ENCODE data around the gene CEBPE.
"Not testable (repeated sequence)": the region's sequence is repeated elsewhere in the genome, so short reads cannot be mapped to it uniquely, and the experiment has no call there.

CEBPE gene

DNA sequence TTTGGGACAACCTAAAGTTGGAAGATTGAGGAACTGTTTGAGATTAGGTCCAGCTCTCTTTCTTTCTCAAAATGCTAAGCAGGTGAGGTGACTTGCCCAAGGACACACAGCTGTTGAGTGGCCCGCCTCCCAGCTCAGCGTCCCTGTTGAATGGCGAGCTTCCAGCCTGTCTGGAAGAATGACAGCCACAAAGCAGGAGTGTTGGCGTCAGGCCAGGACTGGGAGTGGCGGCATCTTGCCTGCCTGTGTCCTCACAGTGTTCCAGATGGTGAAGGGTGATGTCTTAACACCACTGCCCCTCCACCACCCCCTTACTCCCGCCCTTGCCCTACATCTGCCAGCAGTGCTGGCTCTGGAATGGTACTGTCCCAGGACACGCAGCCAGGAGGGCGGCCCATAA is 4.4 kb upstream of the CEBPE start:
- DNase-seq (ENCODE audit: low read depth in 1 of 2, low spot score in 1 of 2) = no peak

DNA sequence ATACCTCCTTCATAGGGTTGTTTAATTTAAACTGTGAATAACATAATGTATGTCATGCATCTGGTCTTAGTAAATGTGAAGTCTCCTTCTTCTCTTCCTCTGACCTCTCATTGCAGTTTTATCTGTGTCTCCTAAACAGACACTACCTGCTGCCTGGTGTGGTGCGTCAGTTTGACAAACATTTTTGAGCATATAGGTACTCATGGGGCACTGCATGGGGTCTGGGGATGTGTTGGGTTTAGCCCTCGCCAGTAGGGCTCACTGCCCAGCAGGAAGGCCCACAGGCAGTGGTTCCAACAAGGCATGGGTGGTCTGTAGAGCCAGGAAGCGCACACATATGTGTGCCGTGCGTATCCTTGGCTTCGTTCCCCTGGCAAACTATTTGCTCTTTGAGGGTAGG is 3.0 kb upstream of the CEBPE start:
- no peak for DNase-seq (ENCODE audit: low read depth in 1 of 2, low spot score in 1 of 2)

DNA sequence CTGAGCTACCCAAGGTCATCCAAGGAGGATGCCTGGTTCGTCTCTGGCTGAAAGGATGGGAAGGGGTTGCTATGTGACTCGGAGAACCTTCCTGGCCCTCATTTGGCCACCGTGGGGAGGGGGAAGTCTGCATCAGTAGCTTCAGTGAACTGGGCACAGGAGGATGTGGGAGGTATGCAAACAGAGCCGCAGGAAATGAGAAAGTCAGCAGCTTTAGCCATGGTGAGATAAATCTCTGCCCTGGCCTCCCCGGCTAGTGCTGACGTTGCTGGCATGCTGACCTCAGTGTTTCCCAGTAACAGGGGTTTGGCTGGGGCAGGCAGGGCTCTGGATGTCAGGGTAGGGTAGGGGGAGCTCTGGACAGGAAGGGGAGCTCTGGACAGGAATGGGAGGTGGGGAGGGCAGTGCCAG is 2.3 kb upstream of the CEBPE start:
- no peak for DNase-seq (ENCODE audit: low read depth in 1 of 2, low spot score in 1 of 2)

DNA sequence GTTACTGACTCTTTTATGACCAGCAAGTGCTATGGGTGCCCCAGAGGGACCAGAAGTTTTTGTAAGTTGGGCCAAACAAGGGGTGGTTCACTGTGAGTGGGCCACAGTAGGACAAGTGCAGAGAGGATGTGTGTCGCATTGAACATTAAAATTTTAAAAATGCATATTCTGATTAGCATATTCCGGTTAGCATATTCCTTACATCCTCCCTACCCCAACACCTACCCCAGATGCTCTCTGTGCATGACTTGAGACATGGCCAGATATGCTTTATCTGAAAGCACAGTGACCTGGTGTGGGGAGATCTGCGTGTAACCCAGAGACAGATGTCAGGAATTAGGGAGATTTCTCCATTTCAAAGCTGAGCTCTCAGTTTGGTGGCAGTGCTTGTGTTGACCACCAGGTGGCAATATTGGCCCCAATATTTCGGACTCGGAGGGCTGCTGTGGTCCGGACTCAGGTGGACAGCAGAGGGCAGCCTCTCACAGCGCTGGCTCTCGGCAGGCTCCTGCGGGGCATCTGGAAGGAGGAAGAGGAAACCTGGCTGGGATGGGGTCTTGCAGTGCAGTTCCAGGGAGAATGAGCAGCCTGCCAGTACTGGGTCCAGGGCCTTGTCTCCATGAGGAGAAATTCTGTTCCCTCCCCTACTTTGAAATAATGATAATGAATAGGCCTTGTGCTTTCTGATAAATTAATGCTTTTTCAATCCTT is 1.6 kb upstream of the CEBPE start:
- DNase-seq (ENCODE audit: low read depth in 1 of 2, low spot score in 1 of 2) = peak; percentile 57 to 73

DNA sequence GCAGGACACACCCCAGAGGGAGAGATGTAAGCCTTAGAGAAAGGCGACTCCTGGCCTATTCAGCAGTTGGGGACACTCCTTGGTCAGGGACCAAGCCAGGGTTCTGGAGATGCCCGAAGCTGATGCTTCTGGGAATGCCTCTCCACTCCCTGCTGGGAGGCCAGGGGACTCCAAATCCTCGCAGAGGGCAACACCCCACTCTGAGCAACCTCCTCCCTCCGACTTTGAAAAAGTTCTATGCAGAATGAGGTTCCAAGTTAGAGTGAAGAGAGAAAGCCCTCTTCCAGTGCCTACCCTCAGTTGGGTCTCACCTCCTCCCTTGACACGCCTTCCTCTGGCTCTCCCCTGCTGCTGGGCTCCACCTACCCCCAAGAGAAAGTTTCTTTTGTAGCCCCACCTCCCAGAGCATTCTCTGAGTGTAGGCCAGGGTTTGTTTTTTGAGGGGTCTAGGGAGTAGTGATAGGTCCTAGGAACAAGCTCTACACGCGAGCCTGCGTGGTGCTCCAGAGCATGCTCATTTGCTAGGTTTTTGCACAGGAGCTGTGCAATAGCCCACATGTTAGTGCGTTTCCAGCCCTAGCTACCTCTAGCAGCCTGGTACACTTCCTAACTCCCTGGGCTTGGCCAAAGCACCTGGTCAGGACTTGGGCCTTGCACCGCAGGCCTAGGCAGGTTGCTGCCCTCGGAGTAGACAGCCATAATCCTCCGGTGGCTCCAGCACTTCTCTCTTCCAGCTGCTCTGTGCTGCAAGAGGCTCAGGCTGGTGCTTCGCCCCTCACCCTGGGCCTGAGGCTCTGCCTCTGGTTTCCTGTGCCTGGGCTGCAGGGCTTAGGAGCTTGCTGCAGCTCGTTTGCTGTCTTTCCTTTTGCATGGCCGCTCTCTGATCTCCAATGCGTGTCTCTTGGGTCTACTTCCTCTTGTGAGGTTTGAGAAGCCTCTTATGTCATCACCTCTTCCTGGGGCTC is 590 bp upstream of the CEBPE start:
- DNase-seq (ENCODE audit: low read depth in 1 of 2, low spot score in 1 of 2) = peak; percentile 11 to 14

DNA sequence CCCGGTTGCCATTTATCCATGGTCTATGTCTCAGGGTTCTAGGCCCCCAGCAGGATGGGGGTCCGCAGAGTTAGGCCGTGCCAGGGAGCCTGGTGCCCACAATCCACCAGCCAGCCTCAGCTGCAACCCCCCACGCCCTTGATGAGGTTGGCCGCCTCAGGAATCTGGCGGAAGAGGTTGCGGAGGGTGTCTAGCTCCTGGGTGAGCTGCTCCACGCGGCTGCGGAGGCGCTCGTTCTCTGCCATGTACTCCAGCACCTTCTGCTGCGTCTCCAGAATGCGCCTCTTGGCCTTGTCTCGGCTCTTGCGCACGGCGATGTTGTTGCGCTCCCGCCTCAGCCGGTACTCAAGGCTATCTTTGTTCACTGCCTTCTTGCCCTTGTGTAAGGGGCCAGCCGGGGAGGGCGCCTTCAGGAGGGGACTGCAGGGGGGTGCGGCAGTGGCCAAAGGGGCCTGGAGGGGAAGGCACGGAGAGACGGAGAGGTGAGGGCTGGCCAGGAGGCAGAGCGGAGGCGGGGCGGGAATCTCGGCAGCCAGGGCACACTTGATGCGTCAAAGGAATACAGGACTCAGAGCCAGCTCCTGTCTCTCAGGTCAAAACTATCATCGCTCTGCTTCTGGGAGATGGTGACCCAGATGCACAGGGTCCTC is 1.6 kb downstream of the CEBPE start:
- DNase-seq (ENCODE audit: low read depth in 1 of 2, low spot score in 1 of 2) = no peak

DNA sequence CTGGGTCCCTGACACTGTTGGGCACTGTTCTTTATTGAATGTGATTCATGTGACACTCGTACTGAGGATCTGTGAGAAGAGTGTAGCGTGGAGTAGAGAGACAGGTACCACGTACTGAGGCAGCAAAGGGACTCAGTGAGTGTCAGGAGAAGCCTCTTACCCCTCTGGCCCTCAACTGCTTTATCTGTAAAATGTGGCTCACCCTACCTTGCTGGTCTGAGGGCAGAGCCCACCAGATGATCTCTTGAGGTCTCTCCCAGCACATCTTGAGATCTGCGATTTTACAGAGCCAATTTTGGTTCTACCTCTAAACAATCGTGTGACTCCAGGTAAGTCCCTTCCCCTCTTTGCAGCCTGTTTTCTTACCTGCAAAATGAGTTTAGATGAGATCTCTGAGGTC is 3.1 kb downstream of the CEBPE start:
- no peak for DNase-seq (ENCODE audit: low read depth in 1 of 2, low spot score in 1 of 2)

DNA sequence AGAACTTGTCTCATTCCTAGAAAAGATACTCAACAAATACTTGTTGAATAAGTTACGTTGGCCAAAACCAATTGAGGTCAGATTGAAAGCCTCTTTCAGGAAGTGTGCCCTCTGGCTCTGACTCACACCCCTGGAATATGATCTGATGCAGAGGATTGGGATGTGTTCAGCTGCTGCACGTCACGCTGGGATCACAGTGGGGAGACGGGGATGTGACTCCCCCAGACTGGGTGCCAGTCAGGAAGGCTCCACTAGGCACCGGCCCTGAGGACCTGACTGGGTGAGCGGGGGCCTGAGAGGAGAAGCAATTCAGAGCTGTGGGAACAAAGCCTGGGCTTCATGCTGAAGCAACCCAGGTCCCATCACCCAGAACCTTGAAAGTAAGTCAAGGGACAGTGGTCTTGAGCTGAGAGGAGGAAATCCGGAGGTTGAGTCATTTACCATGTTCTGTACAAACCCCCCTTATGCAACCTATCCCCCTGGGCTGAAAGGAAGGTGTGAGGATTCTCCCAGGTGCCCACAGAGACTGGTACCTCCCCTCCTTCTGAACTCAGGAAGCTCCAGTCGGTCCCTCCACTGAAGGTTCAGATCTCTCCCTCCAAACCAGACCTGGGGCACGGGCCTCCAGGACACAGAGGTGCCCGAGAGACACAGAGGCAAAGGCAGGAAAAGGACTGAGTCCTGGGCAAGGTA is 3.9 kb downstream of the CEBPE start:
- no peak for DNase-seq (ENCODE audit: low read depth in 1 of 2, low spot score in 1 of 2)

DNA sequence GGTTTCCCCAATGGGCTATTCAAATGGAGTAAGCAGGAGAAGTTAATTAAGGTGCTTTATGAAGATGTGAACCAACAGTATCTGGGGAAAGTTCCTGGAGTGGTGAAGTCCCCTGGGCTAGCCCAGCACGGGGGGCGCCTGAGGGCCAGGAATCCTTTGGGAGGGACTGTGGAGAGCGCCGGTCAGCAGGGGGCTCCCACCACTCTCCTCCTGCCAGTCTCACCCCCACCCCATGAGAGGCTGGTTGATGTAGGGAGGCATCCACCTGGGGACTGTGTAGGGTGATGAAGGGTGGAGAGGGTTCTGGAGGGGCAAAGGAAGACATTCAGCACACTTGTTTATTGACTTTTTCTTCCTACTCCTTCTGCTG is 4.4 kb downstream of the CEBPE start:
- DNase-seq (ENCODE audit: low read depth in 1 of 2, low spot score in 1 of 2) = no peak

DNA sequence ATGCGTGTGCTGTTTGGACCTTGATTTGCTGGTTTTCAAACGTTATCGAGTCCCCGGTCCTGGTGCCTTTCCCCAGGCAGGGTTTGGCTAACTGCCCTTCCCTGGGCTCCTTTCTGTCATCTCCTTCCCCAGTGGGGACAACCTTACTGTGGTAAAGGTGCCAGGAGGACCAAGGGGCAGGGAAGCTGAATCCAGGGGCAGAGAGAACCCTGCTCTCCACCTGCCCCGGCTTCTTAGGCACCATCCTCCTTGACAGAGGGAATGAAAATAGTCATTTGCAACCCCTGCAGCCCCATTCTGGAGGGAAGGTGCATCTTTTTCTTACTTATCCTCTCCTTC is 5.0 kb downstream of the CEBPE start:
- no peak for DNase-seq (ENCODE audit: low read depth in 1 of 2, low spot score in 1 of 2)

DNA sequence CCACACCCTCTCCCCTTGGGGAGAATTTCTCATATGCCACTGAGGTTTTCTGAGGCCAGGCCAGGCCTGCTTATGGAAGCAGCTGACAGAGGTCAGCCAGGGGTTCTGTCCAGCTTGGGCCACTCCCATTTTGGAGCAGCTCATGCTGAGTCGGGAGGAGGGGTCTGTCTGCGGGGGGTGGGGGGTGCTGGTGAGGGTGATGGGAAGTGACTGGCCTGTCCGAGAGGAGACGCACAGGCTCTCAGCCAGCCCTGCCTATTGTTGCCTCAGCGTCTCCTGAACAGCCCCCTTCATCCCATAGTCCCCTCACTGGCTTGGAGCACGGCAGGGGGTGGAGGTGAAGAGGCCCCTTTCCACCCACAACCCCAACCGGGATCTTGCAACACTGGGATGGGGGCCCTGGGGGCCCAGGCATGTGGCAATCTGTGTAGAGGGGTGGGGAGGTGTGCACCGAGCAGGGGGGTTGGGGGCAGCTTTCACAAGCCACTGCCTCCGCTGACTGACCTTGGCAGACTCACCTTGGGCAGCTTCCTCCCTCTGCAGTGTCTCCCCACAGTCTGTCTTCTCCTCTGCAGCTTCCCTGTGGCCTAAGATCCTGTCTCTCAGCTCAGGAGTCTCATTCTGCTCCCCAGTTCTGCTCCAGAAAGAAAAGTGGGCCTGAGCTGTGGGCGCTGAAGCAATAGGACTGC is 5.5 kb downstream of the CEBPE start:
- DNase-seq (ENCODE audit: low read depth in 1 of 2, low spot score in 1 of 2) = no peak

DNA sequence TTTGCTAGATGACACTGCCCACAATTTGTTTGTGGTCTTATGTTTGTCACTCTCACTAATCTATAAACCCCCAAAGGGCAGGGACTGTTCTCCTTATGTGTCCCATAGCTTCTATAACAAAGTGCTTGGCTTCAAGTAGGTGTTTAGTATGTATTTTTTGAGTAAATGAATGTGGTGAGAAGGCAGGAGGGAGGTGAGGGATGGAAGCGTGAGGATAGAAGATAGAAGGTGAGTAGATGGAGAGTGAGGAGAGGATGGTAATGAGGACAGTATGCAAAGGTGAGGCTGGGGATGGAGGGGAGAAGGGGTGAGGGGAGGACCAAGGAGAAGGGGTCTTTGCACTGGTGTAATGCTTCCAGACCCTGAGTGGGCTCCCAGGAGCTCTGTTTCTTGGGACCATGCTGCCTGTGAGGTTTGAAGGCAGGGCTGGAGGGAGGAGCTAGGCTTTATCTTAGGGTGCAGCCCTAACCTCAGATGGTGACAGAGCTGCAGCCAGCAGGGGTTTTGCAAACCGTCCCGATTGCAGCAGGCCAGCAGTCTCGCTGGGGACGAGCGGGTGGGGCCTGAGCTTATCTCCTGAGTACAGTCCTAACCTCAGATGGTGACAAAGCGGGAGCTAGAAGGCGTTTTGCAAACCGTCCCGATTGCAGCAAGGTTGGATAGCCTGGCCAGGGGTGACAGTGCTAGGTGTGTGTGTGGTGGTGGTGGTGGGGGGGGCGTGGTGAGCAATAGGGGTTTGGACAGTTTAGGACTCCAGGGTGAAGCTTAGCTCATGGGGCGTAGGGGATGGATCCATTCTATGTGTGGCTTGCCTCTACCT is 6.5 kb downstream of the CEBPE start:
- no peak for DNase-seq (ENCODE audit: low read depth in 1 of 2, low spot score in 1 of 2)

DNA sequence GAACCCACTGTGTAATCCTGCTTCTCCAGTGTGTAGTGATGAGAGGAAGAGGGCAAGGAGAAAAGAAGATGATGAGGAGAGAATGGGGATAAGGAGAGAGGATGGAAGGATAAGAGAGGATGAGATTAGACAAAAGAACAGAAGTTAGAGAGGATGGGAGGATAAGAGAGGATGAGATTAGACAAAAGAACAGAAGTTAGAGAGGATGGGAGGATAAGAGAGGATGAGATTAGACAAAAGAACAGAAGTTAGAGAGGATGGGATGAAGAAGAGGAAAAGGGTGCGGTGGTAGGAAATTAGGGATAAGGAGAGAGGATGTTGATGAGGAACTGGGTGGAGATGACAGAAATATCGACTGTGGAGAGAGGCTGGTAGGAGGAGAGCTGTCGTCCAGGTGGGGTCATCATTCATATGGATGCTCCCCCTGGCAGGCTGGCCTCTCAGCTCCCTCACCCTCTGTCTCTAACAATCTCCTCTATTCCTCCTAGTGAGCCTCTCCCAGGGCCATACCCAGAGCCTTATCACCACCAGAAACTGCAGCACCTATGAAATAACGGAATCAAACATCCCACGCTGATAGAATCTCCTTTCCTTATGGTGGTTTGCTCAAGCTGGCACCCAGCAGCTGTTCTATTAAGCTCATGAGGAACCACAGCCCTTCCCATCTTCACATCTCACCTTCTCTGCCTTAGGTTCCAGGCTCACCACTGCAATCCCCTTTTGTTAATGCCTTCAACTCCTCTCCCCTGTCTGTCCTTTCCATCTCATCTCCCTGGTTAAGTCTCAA is 8.3 kb downstream of the CEBPE start:
- DNase-seq (ENCODE audit: low read depth in 1 of 2, low spot score in 1 of 2) = no peak

DNA sequence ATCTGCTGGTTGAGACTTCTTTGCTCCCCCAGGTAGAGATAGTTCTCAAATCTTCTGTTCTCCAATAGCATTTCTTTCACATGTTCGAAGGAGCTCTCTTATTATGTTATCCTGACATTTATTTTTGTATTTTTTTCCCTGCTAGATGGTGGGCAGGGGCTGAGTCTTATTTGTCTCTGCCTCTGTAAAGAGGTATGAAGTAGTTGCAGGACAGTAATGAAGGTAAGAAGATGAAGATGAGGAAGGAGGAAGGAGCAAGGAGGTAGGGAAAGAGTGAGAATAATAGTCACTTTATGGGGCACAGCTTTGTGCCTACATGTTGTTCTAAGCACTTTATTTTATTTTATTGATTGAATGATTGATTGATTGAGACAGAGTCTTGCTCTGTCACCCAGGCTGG is 9.3 kb downstream of the CEBPE start:
- no peak for DNase-seq (ENCODE audit: low read depth in 1 of 2, low spot score in 1 of 2)

DNA sequence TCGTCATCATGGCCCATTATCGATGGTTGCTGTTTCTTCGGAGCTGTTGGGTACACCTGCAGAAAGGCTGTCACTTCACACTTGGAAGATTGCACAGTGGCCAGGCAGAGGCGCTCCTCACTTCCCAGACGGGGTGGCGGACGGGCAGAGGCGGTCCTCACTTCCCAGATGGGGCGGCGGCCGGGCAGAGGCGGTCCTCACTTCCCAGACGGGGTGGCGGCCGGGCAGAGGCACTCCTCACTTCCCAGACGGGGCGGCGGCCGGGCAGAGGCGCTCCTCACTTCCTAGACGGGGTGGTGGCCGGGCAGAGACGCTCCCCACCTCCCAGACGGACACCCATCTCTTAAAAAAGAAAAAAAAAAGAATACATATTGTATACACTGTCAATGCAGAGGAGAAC is 10.9 kb downstream of the CEBPE start:
- DNase-seq (ENCODE audit: low read depth in 1 of 2, low spot score in 1 of 2) = not testable (repeated sequence)

DNA sequence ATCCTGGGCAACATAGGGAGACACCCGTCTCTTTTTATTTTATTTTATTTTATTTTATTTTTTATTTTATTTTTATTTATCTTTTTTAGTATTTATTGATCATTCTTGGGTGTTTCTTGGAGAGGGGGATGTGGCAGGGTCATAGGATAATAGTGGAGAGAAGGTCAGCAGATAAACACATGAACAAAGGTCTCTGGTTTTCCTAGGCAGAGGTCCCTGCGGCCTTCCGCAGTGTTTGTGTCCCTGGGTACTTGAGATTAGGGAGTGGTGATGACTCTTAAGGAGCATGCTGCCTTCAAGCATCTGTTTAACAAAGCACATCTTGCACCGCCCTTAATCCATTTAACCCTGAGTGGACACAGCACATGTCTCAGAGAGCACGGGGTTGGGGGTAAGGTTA is 11.4 kb downstream of the CEBPE start:
- not testable (repeated sequence) for DNase-seq (ENCODE audit: low read depth in 1 of 2, low spot score in 1 of 2)

DNA sequence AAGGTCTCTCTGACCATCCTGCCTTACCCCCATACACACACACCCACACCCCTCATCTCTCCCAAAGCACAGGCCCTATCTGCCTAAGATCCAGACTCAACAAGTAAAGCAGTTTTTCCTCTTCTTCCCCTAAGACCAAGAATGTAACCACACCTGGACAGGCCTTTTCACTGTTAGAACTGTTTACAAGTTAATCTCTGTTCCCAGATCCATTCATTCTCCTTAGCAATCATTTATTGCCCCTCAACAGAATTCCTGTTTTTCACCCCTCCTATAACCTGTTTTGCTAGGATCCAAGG is 12.4 kb downstream of the CEBPE start:
- no peak for DNase-seq (ENCODE audit: low read depth in 1 of 2, low spot score in 1 of 2)

DNA sequence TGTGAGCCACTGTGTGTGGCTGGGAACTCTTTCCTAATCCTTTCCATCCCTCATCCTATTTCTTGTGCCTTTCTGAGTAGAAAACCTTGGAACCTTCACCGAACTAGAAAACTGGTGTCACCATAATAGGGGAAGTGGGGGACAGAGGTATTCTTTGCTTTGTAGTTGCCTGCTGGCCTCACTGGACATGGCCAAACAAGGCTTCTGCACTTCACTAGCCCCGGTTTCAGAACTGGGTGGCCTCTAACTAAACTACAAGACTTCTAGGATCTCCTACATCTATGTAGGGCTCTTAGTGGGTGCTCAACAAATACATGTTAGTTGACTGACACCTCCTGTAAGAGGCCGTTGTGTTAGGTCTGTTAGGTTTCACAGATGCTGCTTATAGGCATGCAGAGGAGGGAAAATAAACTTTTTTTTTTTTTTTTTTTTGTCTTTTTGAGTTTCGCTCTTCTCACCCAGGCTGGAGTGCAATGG is 13.7 kb downstream of the CEBPE start:
- DNase-seq (ENCODE audit: low read depth in 1 of 2, low spot score in 1 of 2) = no peak

DNA sequence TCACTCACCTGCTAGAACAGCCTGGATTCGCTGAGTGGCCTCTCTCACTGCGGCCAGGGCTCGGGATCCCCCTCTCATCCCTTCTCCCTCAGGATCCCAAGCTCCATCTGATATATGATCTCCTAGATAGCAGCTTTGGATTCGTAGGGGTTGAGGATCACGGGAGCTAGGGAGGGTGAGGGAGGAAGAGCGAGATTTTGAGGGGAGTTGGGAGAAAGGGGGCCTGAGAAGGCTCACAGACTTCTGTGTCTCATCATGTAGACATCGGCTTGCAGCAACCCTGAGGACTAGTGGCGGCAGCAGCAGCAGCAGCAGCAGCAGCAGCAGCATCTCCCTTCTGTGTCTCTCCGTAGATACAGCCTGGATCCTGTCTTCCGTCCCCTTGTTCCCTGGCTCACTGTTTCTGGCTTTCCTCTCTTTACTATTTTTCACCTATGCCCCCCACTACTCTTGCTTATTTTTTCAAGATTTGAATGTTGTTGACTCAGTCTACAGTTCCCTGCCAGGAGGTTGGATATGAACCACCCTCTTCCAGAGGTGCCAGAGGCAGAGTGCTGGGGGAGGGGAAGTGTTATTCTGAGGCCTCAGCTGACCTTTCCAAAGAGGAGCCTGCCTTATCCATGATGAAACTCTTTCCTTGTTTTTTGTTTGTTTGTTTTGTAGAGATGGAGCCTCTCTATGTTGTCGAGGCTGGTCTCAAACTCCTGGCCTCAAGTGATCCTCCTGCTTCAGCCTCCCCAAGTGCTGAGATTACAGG is 14.3 kb downstream of the CEBPE start, which contains the start of gene CIROP:
Gene CIROP (minus strand): TSS at position 399 of the 757 bp plus-strand sequence. CDS start 69 bp downstream, at position 330.
- DNase-seq (ENCODE audit: low read depth in 1 of 2, low spot score in 1 of 2) = no peak
